ENCODE results near the gene MAP3K7.
A peak's percentile ranks its signal among the peaks of the same experiment; 100 is the strongest.

The MAP3K7 gene

GRCh38 chr6:90586836-90587638 lies at the start of gene MAP3K7:
TSS of gene MAP3K7 (minus strand) at chr6:90587072. CDS start at chr6:90586883, 189 bp downstream.
- peak; percentile 97 for DNase-seq (ENCODE audit: low read depth, low spot score)
- no peak for TF ChIP-seq CTCF (IDR thresholded peaks at IDR 0.05; ENCODE audit: low read depth, low read length)
- peak within 1 kb of the TSS; percentile 93 for H3K4me3 ChIP-seq (ENCODE audit: low read depth, low read length)
- in situ Hi-C loops (cut with HindIII; ENCODE audit: low sequenced_read_pairs), result no loop called here

GRCh38 chr6:90631046-90631445 lies 44.2 kb upstream of the MAP3K7 start:
- in situ Hi-C loops (cut with HindIII; ENCODE audit: low sequenced_read_pairs), result no loop called here
- DNase-seq (ENCODE audit: low read depth, low spot score), result no peak
- TF ChIP-seq CTCF (IDR thresholded peaks at IDR 0.05; ENCODE audit: low read depth, low read length), result no peak

GRCh38 chr6:90621581-90621980 lies 34.7 kb upstream of the MAP3K7 start:
- no peak for TF ChIP-seq CTCF (IDR thresholded peaks at IDR 0.05; ENCODE audit: low read depth, low read length)
- in situ Hi-C loops (cut with HindIII; ENCODE audit: low sequenced_read_pairs), result no loop called here

More at GRCh38 chr6:90631046-90631445, 44.2 kb upstream of the MAP3K7 start:
- no peak overlapping the region for H3K4me3 ChIP-seq (ENCODE audit: low read depth, low read length)

GRCh38 chr6:90619221-90619620 lies 32.3 kb upstream of the MAP3K7 start:
- DNase-seq (ENCODE audit: low read depth, low spot score), result no peak
- no peak for TF ChIP-seq CTCF (IDR thresholded peaks at IDR 0.05; ENCODE audit: low read depth, low read length)
- no peak overlapping the region for H3K4me3 ChIP-seq (ENCODE audit: low read depth, low read length)
- in situ Hi-C loops (cut with HindIII; ENCODE audit: low sequenced_read_pairs), result no loop called here

More at GRCh38 chr6:90621581-90621980, 34.7 kb upstream of the MAP3K7 start:
- DNase-seq (ENCODE audit: low read depth, low spot score), result no peak
- H3K4me3 ChIP-seq (ENCODE audit: low read depth, low read length), result no peak overlapping the region

GRCh38 chr6:90612313-90612680 lies 25.4 kb upstream of the MAP3K7 start:
- no peak for DNase-seq (ENCODE audit: low read depth, low spot score)
- TF ChIP-seq CTCF (IDR thresholded peaks at IDR 0.05; ENCODE audit: low read depth, low read length), result no peak
- in situ Hi-C loops (cut with HindIII; ENCODE audit: low sequenced_read_pairs), result no loop called here
- H3K4me3 ChIP-seq (ENCODE audit: low read depth, low read length), result no peak overlapping the region

- peak overlapping the region; percentile 53 for H3K4me3 ChIP-seq (ENCODE audit: low read depth, low read length)
- no peak for DNase-seq (ENCODE audit: low read depth, low spot score)
- in situ Hi-C loops (cut with HindIII; ENCODE audit: low sequenced_read_pairs), result no loop called here
- TF ChIP-seq CTCF (IDR thresholded peaks at IDR 0.05; ENCODE audit: low read depth, low read length), result no peak
These were observed 24.9 kb upstream of the MAP3K7 start for GRCh38 chr6:90611543-90612312.
